Ovary (tissue), 3 donors: ENCODE data around the gene ZNF845.
"Not testable (repeated sequence)": the region's sequence is repeated elsewhere in the genome, so short reads cannot be mapped to it uniquely, and the experiment has no call there.

Experiments
- EP300 ChIP-seq: sonication (generic); formaldehyde crosslinking; IDR thresholded peaks from one replicate; pipeline ENCODE4 v1.6.1; 2017; ENCODE audit warnings: antibody characterized with exemption
- POLR2A ChIP-seq: fragments of 450-650 bp; IDR thresholded peaks from one replicate; pipeline ENCODE4 v1.6.1; 2017; ENCODE audit warnings: antibody characterized with exemption, mild to moderate bottlenecking, moderate library complexity
- TF ChIP-seq, protein P1 (sequence below), 3 donors: fragments of 450-650 bp in 2 of 3; fragments of 200-600 bp in 1 of 3; IDR thresholded peaks; one replicate each; pipeline versions ENCODE4 v1.5.1 to v1.8.0; 2016 to 2022; ENCODE audit warnings: antibody characterized with exemption in 3 of 3, mild to moderate bottlenecking in 1 of 3
- donor health status: DM: no; HTN: no; CAD: no.

DNA sequence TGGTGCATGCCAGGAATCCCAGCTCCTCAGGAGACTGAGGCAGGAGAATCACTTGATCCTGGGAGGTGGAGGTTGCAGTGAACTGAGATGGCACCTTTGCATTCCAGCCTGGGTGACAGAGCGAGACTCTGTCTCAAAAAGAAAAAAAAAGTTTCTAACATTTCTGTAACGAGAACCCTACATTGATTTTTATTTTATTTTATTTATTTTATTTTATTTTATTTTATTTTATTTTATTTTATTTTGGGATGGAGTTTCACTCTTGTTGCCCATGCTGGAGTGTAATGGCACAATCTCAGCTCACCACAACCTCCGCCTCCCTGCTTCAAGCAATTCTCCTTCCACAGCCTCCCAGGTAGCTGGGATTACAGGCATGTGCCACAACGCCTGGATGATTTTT lies 10.9 kb downstream of the ZNF845 start:
- TF ChIP-seq, protein P1, sequence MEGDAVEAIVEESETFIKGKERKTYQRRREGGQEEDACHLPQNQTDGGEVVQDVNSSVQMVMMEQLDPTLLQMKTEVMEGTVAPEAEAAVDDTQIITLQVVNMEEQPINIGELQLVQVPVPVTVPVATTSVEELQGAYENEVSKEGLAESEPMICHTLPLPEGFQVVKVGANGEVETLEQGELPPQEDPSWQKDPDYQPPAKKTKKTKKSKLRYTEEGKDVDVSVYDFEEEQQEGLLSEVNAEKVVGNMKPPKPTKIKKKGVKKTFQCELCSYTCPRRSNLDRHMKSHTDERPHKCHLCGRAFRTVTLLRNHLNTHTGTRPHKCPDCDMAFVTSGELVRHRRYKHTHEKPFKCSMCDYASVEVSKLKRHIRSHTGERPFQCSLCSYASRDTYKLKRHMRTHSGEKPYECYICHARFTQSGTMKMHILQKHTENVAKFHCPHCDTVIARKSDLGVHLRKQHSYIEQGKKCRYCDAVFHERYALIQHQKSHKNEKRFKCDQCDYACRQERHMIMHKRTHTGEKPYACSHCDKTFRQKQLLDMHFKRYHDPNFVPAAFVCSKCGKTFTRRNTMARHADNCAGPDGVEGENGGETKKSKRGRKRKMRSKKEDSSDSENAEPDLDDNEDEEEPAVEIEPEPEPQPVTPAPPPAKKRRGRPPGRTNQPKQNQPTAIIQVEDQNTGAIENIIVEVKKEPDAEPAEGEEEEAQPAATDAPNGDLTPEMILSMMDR (IDR thresholded peaks at IDR 0.05), result not testable (repeated sequence)
- not testable (repeated sequence) for TF ChIP-seq POLR2A, EP300
